ENCODE measurements around the gene MED10. TPM values are rescaled to one million over a fixed set of nuclear protein-coding genes. Genes with fewer than 3 reads are reported as not detected.

MED10 gene
- polyA plus RNA-seq, 1 of the 3 experiments (the other 2 are of a cell fraction) = 75.9 TPM

DNA sequence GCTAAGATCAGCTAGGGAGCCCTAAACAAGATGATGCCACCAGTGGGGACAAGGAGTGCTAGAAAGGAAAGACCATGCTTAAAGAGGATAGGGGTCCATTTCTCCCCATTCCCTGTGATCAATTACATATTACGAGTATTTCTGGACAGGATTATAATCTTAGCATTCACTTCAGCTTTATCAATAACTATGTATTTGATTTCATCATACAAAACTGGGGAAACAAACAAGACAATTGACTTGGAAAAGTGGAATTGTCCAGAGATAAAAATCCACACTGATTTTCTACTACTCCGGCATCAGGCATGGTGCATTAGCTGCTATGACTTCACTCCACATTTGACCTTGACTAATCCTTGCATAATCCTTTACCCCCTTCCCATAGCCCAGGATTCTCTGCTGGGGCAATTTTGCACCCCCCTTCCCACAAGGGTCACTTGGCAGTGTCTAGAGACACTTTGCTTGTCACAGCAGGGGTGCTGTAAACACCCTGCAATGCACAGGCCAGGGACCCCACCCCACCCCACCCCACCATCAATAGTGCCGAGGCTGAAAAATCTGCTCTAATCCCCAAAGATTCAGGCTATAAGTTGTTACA is 40.4 kb upstream of the MED10 start:
- Histone ChIP-seq H3K9me2 (no peaks in the 10 kb centered on the region), H3K9ac (no peak overlapping the region), H3K4me3 (ENCODE audit: low read depth in 2 of 2, low read length in 1 of 2) (no peak overlapping the region), H3K27me3 (ENCODE audit: insufficient read depth) (no peaks in the 10 kb centered on the region), H3F3A (replicated peaks; ENCODE audit: insufficient read depth) (no peaks in the 10 kb centered on the region), H3K4me2 (no peak overlapping the region), H3K4me1 (ENCODE audit: control insufficient read depth in 1 of 2, insufficient read depth in 2 of 2, low read depth in 1 of 2, low read length in 1 of 2) (peaks cover 0 to 4% of the 10 kb centered on the region in 2 experiments; a peak in 1 of 4 replicates), H3K27ac (ENCODE audit: low read depth in 2 of 2, low read length in 1 of 2) (no peak overlapping the region), H4K20me1 (ENCODE audit: insufficient read depth) (no peaks in the 10 kb centered on the region), H3K36me3 (replicated peaks in 1 of 2; ENCODE audit: control insufficient read depth in 1 of 2, insufficient read depth in 2 of 2, low read length in 1 of 2) (no peaks in the 10 kb centered on the region), H3K9me3 (no peaks in the 10 kb centered on the region), H3K79me2 (ENCODE audit: insufficient read depth) (no peaks in the 10 kb centered on the region), H2AFZ (ENCODE audit: low read depth) (no peak overlapping the region)
- TF ChIP-seq POLR2AphosphoS5 (IDR thresholded peaks at IDR 0.05; ENCODE audit: low read depth, low read length) (no peak), TAF1 (IDR thresholded peaks at IDR 0.05; ENCODE audit: borderline replicate concordance, low read depth, low read length) (no peak), NFIC (IDR thresholded peaks at IDR 0.05; ENCODE audit: borderline replicate concordance) (no peak), TEAD4 (IDR thresholded peaks at IDR 0.05; ENCODE audit: borderline replicate concordance, insufficient read depth) (no peak), GABPA (IDR thresholded peaks at IDR 0.05; ENCODE audit: low read depth) (no peak), TCF12 (IDR thresholded peaks at IDR 0.05) (no peak), FOXM1 (IDR thresholded peaks at IDR 0.05; ENCODE audit: low read depth) (no peak), SMC3 (IDR thresholded peaks at IDR 0.05; ENCODE audit: low read depth, low read length) (no peak)
- TF ChIP-seq, protein P1, sequence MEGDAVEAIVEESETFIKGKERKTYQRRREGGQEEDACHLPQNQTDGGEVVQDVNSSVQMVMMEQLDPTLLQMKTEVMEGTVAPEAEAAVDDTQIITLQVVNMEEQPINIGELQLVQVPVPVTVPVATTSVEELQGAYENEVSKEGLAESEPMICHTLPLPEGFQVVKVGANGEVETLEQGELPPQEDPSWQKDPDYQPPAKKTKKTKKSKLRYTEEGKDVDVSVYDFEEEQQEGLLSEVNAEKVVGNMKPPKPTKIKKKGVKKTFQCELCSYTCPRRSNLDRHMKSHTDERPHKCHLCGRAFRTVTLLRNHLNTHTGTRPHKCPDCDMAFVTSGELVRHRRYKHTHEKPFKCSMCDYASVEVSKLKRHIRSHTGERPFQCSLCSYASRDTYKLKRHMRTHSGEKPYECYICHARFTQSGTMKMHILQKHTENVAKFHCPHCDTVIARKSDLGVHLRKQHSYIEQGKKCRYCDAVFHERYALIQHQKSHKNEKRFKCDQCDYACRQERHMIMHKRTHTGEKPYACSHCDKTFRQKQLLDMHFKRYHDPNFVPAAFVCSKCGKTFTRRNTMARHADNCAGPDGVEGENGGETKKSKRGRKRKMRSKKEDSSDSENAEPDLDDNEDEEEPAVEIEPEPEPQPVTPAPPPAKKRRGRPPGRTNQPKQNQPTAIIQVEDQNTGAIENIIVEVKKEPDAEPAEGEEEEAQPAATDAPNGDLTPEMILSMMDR (IDR thresholded peaks at IDR 0.05) = no peak
- ChIA-PET POLR2A (no interaction called here), CTCF (interaction anchor here (0.9 kb wide), 1 partner anchor 9 kb away, joined by 3 read pairs; no protein-coding TSS in a partner anchor)
- no peak for DNase-seq
- WGBS (ENCODE audit: low lambda C conversion rate) = 39% methylated on average over 3 of the region's 3 CpGs

DNA sequence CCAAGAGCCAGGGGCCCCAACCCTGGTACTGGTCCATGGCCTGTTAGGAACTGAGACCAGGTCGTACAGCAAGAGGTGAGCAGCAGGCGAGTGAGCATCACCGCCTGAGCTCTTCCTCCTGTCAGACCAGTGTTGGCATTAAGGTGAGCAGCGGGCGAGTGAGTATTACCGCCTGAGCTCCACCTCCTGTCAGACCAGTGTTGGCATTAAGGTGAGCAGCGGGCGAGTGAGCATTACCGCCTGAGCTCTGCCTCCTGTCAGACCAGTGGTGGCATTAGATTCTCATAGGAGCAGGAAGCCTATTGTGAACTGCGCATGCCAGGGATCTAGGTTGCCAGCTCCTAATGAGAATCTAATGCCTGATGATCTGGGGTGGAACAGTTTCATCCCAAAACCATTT is 39.3 kb upstream of the MED10 start:
- no peaks in the 10 kb centered on the region for H3F3A ChIP-seq (replicated peaks; ENCODE audit: insufficient read depth)
- H3K9me3 ChIP-seq = no peaks in the 10 kb centered on the region
- no peak overlapping the region for H3K4me2 ChIP-seq
- CTCF ChIA-PET = no interaction called here
- no peaks in the 10 kb centered on the region for H3K36me3 ChIP-seq (replicated peaks in 1 of 2; ENCODE audit: control insufficient read depth in 1 of 2, insufficient read depth in 2 of 2, low read length in 1 of 2)
- H2AFZ ChIP-seq (ENCODE audit: low read depth) = no peak overlapping the region
- no peaks in the 10 kb centered on the region for H3K27me3 ChIP-seq (ENCODE audit: insufficient read depth)
- H3K9me2 ChIP-seq = no peaks in the 10 kb centered on the region
- no peak overlapping the region for H3K9ac ChIP-seq
- H3K4me1 ChIP-seq (ENCODE audit: control insufficient read depth in 1 of 2, insufficient read depth in 2 of 2, low read depth in 1 of 2, low read length in 1 of 2) = peaks cover 0 to 4% of the 10 kb centered on the region in 2 experiments; a peak in 1 of 4 replicates
- H3K4me3 ChIP-seq (ENCODE audit: low read depth in 2 of 2, low read length in 1 of 2) = no peak overlapping the region
- H3K27ac ChIP-seq (ENCODE audit: low read depth in 2 of 2, low read length in 1 of 2) = no peak overlapping the region
- no peaks in the 10 kb centered on the region for H3K79me2 ChIP-seq (ENCODE audit: insufficient read depth)
- no peaks in the 10 kb centered on the region for H4K20me1 ChIP-seq (ENCODE audit: insufficient read depth)
- 74% methylated on average over 7 of the region's 10 CpGs for WGBS (ENCODE audit: low lambda C conversion rate)
- POLR2A ChIA-PET = no interaction called here
- DNase-seq = no peak
- TF ChIP-seq YY1 (IDR thresholded peaks at IDR 0.05; ENCODE audit: low read depth) = no peak
- TF ChIP-seq ELF1 (IDR thresholded peaks at IDR 0.05) = no peak
- no peak for TF ChIP-seq JUND (IDR thresholded peaks at IDR 0.05)
- TF ChIP-seq, protein P2, sequence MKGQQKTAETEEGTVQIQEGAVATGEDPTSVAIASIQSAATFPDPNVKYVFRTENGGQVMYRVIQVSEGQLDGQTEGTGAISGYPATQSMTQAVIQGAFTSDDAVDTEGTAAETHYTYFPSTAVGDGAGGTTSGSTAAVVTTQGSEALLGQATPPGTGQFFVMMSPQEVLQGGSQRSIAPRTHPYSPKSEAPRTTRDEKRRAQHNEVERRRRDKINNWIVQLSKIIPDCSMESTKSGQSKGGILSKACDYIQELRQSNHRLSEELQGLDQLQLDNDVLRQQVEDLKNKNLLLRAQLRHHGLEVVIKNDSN (IDR thresholded peaks at IDR 0.05; ENCODE audit: borderline replicate concordance, low read depth) = no peak
- TF ChIP-seq, protein P1 (IDR thresholded peaks at IDR 0.05) = no peak
- no peak for TF ChIP-seq RFX5 (IDR thresholded peaks at IDR 0.05; ENCODE audit: low read length)
- no peak for TF ChIP-seq GATA2 (CRISPR knock-in tag; IDR thresholded peaks at IDR 0.05)
- no peak for TF ChIP-seq MXI1 (IDR thresholded peaks at IDR 0.05; ENCODE audit: low read depth, low read length)
- TF ChIP-seq, protein P3, sequence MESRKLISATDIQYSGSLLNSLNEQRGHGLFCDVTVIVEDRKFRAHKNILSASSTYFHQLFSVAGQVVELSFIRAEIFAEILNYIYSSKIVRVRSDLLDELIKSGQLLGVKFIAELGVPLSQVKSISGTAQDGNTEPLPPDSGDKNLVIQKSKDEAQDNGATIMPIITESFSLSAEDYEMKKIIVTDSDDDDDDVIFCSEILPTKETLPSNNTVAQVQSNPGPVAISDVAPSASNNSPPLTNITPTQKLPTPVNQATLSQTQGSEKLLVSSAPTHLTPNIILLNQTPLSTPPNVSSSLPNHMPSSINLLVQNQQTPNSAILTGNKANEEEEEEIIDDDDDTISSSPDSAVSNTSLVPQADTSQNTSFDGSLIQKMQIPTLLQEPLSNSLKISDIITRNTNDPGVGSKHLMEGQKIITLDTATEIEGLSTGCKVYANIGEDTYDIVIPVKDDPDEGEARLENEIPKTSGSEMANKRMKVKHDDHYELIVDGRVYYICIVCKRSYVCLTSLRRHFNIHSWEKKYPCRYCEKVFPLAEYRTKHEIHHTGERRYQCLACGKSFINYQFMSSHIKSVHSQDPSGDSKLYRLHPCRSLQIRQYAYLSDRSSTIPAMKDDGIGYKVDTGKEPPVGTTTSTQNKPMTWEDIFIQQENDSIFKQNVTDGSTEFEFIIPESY (IDR thresholded peaks at IDR 0.05; ENCODE audit: borderline replicate concordance, low read depth) = no peak
- no peak for TF ChIP-seq EP300 (IDR thresholded peaks at IDR 0.05; ENCODE audit: borderline replicate concordance in 1 of 2, low read depth in 1 of 2, low read length in 1 of 2)
- no peak for TF ChIP-seq CHD2 (IDR thresholded peaks at IDR 0.05; ENCODE audit: low read length, partially characterized antibody)
- TF ChIP-seq FOXM1 (IDR thresholded peaks at IDR 0.05; ENCODE audit: low read depth) = no peak
- no peak for TF ChIP-seq FOXJ3 (CRISPR knock-in tag; IDR thresholded peaks at IDR 0.05)
- no peak for TF ChIP-seq NRF1 (IDR thresholded peaks at IDR 0.05; ENCODE audit: low read depth, low read length)
- TF ChIP-seq RXRA (IDR thresholded peaks at IDR 0.05; ENCODE audit: borderline replicate concordance, low read depth) = no peak

Measured in SK-N-SH (cell line).